GM12878 (cell line): Measurements from ENCODE around the gene UBC. TPM values are rescaled to one million over a fixed set of nuclear protein-coding genes. Genes with fewer than 3 reads are reported as not detected.

ENCODE experiments used
- ATF7 ChIP-seq: fragments of 450-650 bp; IDR thresholded peaks from 2 replicates; pipeline ENCODE4 v1.6.1; 2016; ENCODE audit warnings: low read depth, mild to moderate bottlenecking
- DPF2 ChIP-seq: fragments of 450-650 bp; IDR thresholded peaks from 2 replicates; pipeline ENCODE4 v1.6.1; 2017; ENCODE audit warnings: mild to moderate bottlenecking
- FOS ChIP-seq: IDR thresholded peaks from 3 replicates; pipeline ENCODE4 v1.6.1; 2011; ENCODE audit warnings: borderline replicate concordance; ENCODE audit not compliant: insufficient read length; ENCODE audit errors: extremely low read depth
- FOXK2 ChIP-seq: fragments of 450-650 bp; IDR thresholded peaks from 2 replicates; pipeline ENCODE4 v1.6.1; 2017; ENCODE audit warnings: mild to moderate bottlenecking, moderate library complexity
- FOXM1 ChIP-seq: IDR thresholded peaks from 2 replicates; pipeline ENCODE4 v1.6.1; 2012; ENCODE audit warnings: low read depth, mild to moderate bottlenecking, inconsistent platforms, low read length, moderate library complexity
- HDAC2 ChIP-seq: fragments of 200-600 bp; sonication (generic); IDR thresholded peaks from 2 replicates; pipeline ENCODE4 v1.6.1; 2017
- HDAC6 ChIP-seq: fragments of 200-600 bp; sonication (generic); IDR thresholded peaks from one replicate; pipeline ENCODE4 v1.8.0; 2017; ENCODE audit warnings: antibody characterized with exemption; ENCODE audit not compliant: unreplicated experiment
- KDM1A ChIP-seq: fragments of 200-600 bp; sonication (generic); IDR thresholded peaks from 2 replicates; pipeline ENCODE4 v1.6.1; 2016; ENCODE audit warnings: borderline replicate concordance
- MEF2A ChIP-seq: IDR thresholded peaks from 2 replicates; pipeline ENCODE4 v1.6.1; 2011; ENCODE audit warnings: low read depth, mild to moderate bottlenecking, low read length, moderate library complexity; ENCODE audit not compliant: insufficient read depth
- NFXL1 ChIP-seq: fragments of 450-650 bp; IDR thresholded peaks from 2 replicates; pipeline ENCODE4 v1.6.1; 2017; ENCODE audit warnings: antibody characterized with exemption, mild to moderate bottlenecking, borderline replicate concordance
- PAX8 ChIP-seq: fragments of 450-650 bp; IDR thresholded peaks from 2 replicates; pipeline ENCODE4 v1.6.1; 2017; ENCODE audit warnings: mild to moderate bottlenecking, moderate library complexity
- POLR2AphosphoS2 ChIP-seq: IDR thresholded peaks from 2 replicates; pipeline ENCODE4 v1.6.1; 2011; ENCODE audit warnings: low read depth, mild to moderate bottlenecking, low read length, improper control_type of control experiment, moderate library complexity
- RAD21 ChIP-seq: IDR thresholded peaks from 2 replicates; pipeline ENCODE4 v1.6.1; 2011; ENCODE audit warnings: mild to moderate bottlenecking, low read depth, low read length, moderate library complexity; ENCODE audit not compliant: insufficient read depth
- SMAD1 ChIP-seq: fragments of 450-650 bp; IDR thresholded peaks from 2 replicates; pipeline ENCODE4 v1.6.1; 2018; ENCODE audit warnings: mild to moderate bottlenecking, low read depth; ENCODE audit not compliant: partially characterized antibody
- SMC3 ChIP-seq: IDR thresholded peaks from 2 replicates; pipeline ENCODE4 v1.6.1; 2011; ENCODE audit warnings: low read length, improper control_type of control experiment, borderline replicate concordance
- SUZ12 ChIP-seq: fragments of 200-600 bp; sonication (generic); IDR thresholded peaks from one replicate; pipeline ENCODE4 v1.6.1; 2018; ENCODE audit warnings: antibody characterized with exemption, mild to moderate bottlenecking; ENCODE audit not compliant: unreplicated experiment
- ZNF207 ChIP-seq: fragments of 450-650 bp; IDR thresholded peaks from 2 replicates; pipeline ENCODE4 v1.6.1; 2014; ENCODE audit warnings: antibody characterized with exemption, mild to moderate bottlenecking, borderline replicate concordance
- polyA plus RNA-seq, 11 experiments: library from polyadenylated mRNA; depleted of rRNA in 4 of 11; unstranded in 6 of 11; stranded (reverse) in 5 of 11; fragments of >200 nt; fragmentation: Nextera tagmentation in 4 of 11; fragmentation: Illumina TruSeq in 1 of 11; extraction: Ambion mirVana in 4 of 11; extraction: Trizol in 1 of 11; gene quantifications; 1 replicate in 1 of 11; 2 replicates in 10 of 11; pipeline versions ENCODE4 v1.2.1 to v1.2.3, GENCODE V29; 2011 to 2016; ENCODE audit warnings: inconsistent platforms in 2 of 11, missing spikeins in 2 of 11, low read depth in 1 of 11
- total RNA-seq, 4 experiments: library from RNA; depleted of rRNA in 3 of 4; stranded (reverse); fragments of >200 nt in 3 of 4; fragmentation: Illumina TruSeq in 1 of 4; extraction: Trizol in 1 of 4; gene quantifications; 2 replicates each; pipeline versions ENCODE4 v1.2.1 to v1.2.3, GENCODE V29; 2013 to 2021
- TF ChIP-seq, protein P1 (sequence below): fragments of 450-650 bp; IDR thresholded peaks from 2 replicates; pipeline ENCODE4 v1.6.1; 2017; ENCODE audit warnings: antibody characterized with exemption, mild to moderate bottlenecking, moderate library complexity
- TF ChIP-seq, protein P2 (sequence below): fragments of 450-650 bp; IDR thresholded peaks from 2 replicates; pipeline ENCODE4 v1.6.1; 2017; ENCODE audit warnings: mild to moderate bottlenecking, moderate library complexity
- TF ChIP-seq, protein P3 (sequence below): fragments of 450-650 bp; IDR thresholded peaks from 2 replicates; pipeline ENCODE4 v1.6.1; 2017; ENCODE audit warnings: mild to moderate bottlenecking
- TF ChIP-seq, protein P4 (sequence below): IDR thresholded peaks from 2 replicates; pipeline ENCODE4 v1.6.1; 2012; ENCODE audit warnings: low read depth, low read length, improper control_type of control experiment

The UBC gene
- total and polyA plus RNA-seq, 10 of the 15 experiments (the other 5 are each of a cell fraction or from before 2014, with no cell fraction given): 653 to 1,666 (median 874) TPM

DNA sequence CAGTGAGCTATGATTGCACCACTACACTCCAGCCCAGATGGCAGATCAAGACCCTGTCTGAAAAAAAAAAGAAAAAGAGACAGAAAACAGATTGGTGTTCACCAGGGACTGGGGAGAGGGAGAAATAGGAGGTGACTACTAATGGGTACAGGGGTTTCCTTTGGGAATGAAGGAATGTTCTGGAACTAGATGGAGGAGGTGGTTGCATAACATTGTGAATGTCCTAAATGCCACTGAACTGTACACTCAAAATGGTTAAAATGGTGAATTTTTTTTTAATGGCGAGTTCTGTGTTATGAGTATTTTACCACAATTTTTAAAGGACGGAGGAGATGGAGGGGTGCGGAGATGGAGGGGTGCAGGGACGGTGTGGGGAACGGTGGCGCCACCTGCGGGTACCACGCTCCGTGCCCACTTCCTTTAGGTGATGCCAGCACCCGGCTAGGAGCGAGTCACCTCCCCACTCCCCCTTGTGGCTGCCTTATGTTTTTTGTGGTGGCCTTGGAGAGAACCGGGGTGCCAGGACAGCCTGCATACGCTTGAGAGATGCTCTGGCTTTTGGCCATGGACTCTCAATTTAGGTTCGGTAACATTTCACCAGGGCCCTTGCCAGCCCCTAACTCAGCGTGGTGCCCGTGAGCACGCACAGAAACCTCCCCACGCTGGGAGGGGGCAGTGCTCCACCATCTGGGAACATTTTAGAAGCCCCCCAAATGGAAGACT lies 16.1 kb downstream of the UBC start (continued):
- TF ChIP-seq, protein P1, sequence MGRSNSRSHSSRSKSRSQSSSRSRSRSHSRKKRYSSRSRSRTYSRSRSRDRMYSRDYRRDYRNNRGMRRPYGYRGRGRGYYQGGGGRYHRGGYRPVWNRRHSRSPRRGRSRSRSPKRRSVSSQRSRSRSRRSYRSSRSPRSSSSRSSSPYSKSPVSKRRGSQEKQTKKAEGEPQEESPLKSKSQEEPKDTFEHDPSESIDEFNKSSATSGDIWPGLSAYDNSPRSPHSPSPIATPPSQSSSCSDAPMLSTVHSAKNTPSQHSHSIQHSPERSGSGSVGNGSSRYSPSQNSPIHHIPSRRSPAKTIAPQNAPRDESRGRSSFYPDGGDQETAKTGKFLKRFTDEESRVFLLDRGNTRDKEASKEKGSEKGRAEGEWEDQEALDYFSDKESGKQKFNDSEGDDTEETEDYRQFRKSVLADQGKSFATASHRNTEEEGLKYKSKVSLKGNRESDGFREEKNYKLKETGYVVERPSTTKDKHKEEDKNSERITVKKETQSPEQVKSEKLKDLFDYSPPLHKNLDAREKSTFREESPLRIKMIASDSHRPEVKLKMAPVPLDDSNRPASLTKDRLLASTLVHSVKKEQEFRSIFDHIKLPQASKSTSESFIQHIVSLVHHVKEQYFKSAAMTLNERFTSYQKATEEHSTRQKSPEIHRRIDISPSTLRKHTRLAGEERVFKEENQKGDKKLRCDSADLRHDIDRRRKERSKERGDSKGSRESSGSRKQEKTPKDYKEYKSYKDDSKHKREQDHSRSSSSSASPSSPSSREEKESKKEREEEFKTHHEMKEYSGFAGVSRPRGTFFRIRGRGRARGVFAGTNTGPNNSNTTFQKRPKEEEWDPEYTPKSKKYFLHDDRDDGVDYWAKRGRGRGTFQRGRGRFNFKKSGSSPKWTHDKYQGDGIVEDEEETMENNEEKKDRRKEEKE: no peak
- TF ChIP-seq FOS (no peak), KDM1A (no peak), NFXL1 (no peak), SUZ12 (no peak), POLR2AphosphoS2 (no peak), PAX8 (no peak), HDAC6 (no peak), DPF2 (0 out of 2 replicates have a peak, but pooled peaks have one; percentile 23), FOXK2 (no peak), ZNF207 (no peak), SMAD1 (no peak), ATF7 (no peak), MEF2A (no peak), RAD21 (peak; percentile 60), SMC3 (peak; percentile 66), HDAC2 (no peak), FOXM1 (no peak)
- TF ChIP-seq, protein P2, sequence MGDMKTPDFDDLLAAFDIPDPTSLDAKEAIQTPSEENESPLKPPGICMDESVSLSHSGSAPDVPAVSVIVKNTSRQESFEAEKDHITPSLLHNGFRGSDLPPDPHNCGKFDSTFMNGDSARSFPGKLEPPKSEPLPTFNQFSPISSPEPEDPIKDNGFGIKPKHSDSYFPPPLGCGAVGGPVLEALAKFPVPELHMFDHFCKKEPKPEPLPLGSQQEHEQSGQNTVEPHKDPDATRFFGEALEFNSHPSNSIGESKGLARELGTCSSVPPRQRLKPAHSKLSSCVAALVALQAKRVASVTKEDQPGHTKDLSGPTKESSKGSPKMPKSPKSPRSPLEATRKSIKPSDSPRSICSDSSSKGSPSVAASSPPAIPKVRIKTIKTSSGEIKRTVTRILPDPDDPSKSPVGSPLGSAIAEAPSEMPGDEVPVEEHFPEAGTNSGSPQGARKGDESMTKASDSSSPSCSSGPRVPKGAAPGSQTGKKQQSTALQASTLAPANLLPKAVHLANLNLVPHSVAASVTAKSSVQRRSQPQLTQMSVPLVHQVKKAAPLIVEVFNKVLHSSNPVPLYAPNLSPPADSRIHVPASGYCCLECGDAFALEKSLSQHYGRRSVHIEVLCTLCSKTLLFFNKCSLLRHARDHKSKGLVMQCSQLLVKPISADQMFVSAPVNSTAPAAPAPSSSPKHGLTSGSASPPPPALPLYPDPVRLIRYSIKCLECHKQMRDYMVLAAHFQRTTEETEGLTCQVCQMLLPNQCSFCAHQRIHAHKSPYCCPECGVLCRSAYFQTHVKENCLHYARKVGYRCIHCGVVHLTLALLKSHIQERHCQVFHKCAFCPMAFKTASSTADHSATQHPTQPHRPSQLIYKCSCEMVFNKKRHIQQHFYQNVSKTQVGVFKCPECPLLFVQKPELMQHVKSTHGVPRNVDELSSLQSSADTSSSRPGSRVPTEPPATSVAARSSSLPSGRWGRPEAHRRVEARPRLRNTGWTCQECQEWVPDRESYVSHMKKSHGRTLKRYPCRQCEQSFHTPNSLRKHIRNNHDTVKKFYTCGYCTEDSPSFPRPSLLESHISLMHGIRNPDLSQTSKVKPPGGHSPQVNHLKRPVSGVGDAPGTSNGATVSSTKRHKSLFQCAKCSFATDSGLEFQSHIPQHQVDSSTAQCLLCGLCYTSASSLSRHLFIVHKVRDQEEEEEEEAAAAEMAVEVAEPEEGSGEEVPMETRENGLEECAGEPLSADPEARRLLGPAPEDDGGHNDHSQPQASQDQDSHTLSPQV: no peak
- TF ChIP-seq, protein P3, sequence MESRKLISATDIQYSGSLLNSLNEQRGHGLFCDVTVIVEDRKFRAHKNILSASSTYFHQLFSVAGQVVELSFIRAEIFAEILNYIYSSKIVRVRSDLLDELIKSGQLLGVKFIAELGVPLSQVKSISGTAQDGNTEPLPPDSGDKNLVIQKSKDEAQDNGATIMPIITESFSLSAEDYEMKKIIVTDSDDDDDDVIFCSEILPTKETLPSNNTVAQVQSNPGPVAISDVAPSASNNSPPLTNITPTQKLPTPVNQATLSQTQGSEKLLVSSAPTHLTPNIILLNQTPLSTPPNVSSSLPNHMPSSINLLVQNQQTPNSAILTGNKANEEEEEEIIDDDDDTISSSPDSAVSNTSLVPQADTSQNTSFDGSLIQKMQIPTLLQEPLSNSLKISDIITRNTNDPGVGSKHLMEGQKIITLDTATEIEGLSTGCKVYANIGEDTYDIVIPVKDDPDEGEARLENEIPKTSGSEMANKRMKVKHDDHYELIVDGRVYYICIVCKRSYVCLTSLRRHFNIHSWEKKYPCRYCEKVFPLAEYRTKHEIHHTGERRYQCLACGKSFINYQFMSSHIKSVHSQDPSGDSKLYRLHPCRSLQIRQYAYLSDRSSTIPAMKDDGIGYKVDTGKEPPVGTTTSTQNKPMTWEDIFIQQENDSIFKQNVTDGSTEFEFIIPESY: no peak
- TF ChIP-seq, protein P4, sequence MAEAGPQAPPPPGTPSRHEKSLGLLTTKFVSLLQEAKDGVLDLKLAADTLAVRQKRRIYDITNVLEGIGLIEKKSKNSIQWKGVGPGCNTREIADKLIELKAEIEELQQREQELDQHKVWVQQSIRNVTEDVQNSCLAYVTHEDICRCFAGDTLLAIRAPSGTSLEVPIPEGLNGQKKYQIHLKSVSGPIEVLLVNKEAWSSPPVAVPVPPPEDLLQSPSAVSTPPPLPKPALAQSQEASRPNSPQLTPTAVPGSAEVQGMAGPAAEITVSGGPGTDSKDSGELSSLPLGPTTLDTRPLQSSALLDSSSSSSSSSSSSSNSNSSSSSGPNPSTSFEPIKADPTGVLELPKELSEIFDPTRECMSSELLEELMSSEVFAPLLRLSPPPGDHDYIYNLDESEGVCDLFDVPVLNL: no peak
